ENCODE data around the gene ANXA11. TPM values are rescaled to one million over a fixed set of nuclear protein-coding genes. Genes with fewer than 3 reads are reported as not detected.

The ANXA11 gene
- total and polyA plus RNA-seq, 2 of the 8 experiments (the other 6 are each of a cell fraction or from before 2014, with no cell fraction given), result 40.5 to 84.9 TPM

DNA sequence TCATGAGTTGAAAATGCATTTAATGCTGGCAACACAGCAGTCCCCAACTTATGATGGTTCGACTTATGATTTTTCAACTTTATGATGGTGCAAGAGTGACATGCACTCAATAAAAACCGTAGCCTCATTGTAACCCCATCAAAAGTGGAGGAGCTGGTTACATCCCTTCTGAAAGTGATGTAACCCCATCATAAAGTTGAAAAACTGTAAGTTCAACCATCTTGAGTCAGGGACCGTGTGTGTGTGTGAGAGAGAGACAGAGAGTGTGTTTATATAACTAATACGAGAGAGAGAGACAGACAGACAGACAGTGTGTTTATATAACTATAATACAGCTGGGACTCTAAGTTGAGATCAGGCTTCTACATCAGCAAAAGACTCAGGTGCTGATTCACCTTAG is 21.0 kb downstream of the ANXA11 start (continued):
- no peak for TF ChIP-seq MAFK (IDR thresholded peaks at IDR 0.05; ENCODE audit: low read depth, low read length)
- TF ChIP-seq, protein P1, sequence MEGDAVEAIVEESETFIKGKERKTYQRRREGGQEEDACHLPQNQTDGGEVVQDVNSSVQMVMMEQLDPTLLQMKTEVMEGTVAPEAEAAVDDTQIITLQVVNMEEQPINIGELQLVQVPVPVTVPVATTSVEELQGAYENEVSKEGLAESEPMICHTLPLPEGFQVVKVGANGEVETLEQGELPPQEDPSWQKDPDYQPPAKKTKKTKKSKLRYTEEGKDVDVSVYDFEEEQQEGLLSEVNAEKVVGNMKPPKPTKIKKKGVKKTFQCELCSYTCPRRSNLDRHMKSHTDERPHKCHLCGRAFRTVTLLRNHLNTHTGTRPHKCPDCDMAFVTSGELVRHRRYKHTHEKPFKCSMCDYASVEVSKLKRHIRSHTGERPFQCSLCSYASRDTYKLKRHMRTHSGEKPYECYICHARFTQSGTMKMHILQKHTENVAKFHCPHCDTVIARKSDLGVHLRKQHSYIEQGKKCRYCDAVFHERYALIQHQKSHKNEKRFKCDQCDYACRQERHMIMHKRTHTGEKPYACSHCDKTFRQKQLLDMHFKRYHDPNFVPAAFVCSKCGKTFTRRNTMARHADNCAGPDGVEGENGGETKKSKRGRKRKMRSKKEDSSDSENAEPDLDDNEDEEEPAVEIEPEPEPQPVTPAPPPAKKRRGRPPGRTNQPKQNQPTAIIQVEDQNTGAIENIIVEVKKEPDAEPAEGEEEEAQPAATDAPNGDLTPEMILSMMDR (IDR thresholded peaks at IDR 0.05; ENCODE audit: control extremely low read depth in 1 of 3, insufficient read depth in 1 of 3, low read depth in 1 of 3, low read length in 3 of 3), result no peak
- no peak for TF ChIP-seq ASH2L (IDR thresholded peaks at IDR 0.05; ENCODE audit: low read length)
- no peak for TF ChIP-seq KDM5A (IDR thresholded peaks at IDR 0.05; ENCODE audit: low read length)
